K562 (cell line): Measurements from ENCODE around the gene SEMA5A. TPM values are rescaled to one million over a fixed set of nuclear protein-coding genes. Genes with fewer than 3 reads are reported as not detected.

ENCODE experiments used
- ATAC-seq: fragments of 200-7000 bp; cut with Tn5 transposase; 3 replicates; pipeline ENCODE4 v1.9.1; 2020; ENCODE audit warnings: moderate library complexity
- BruUV-seq: library from RNA; stranded (reverse); fragments of 400-500 nt; replicated peaks from 2 replicates; lab custom pipeline; 2021; lab: Mats Ljungman, UMichigan
- CTCF ChIA-PET: fragments of 300-600 bp; formaldehyde crosslinking; extraction: SDS; loops from one replicate; lab custom pipeline; 2021; ENCODE audit warnings: low intra/inter-chr PET ratio; lab: Yijun Ruan, JAX
- POLR2A ChIA-PET: fragments of 300-600, 350-650 bp; sonication (Branson Sonifier 250); formaldehyde crosslinking; extraction: SDS; loops from one replicate; lab custom pipeline; 2021; ENCODE audit warnings: antibody characterized with exemption, inconsistent platforms; lab: Yijun Ruan, JAX
- DNase-seq, 4 experiments: peaks; one replicate each; pipeline versions ENCODE4 v3.0.0 to v3.0.0-alpha.2; 2011 to 2018; ENCODE audit warnings: low spot score in 3 of 4, mixed read lengths in 3 of 4; ENCODE audit errors: extremely low read depth in 1 of 4
- FAIRE-seq: peaks from 2 replicates; lab custom pipeline; 2011; peaks lifted over from hg19 to GRCh38; lab: Jason Lieb, UNC
- H2AFZ ChIP-seq: 2 replicates; pipeline ENCODE4 v1.6.0; 2011; ENCODE audit warnings: low read depth, low read length, control low read depth, inconsistent platforms
- H3K27ac ChIP-seq: fragments of 200-600 bp; 3 replicates; pipeline ENCODE4 v1.8.0; 2011; ENCODE audit warnings: low read depth, mild to moderate bottlenecking, control low read depth, inconsistent platforms, low read length, moderate library complexity, mixed read lengths; ENCODE audit errors: extremely low read depth
- H3K27me3 ChIP-seq, 2 experiments: fragments of 300-600 bp in 1 of 2; 2 replicates in 1 of 2; 3 replicates in 1 of 2; pipeline versions ENCODE4 v1.6.0 to v1.8.0; 2011; ENCODE audit warnings: inconsistent platforms in 2 of 2, low read length in 2 of 2, mild to moderate bottlenecking in 1 of 2, mixed read lengths in 1 of 2, moderate library complexity in 1 of 2; ENCODE audit not compliant: control insufficient read depth in 2 of 2, insufficient read depth in 2 of 2
- H3K36me3 ChIP-seq: fragments of 300-600 bp; 3 replicates; pipeline ENCODE4 v1.8.0; 2011; ENCODE audit warnings: mild to moderate bottlenecking, low read length, inconsistent platforms; ENCODE audit not compliant: control insufficient read depth, insufficient read depth
- H3K4me1 ChIP-seq, 2 experiments: fragments of 200-600 bp in 1 of 2; replicated peaks in 1 of 2; 2 replicates in 1 of 2; 3 replicates in 1 of 2; pipeline versions ENCODE4 v1.5.1 to v1.8.0; 2011; ENCODE audit warnings: inconsistent platforms in 2 of 2, low read length in 2 of 2, mild to moderate bottlenecking in 1 of 2, mixed read lengths in 1 of 2, moderate library complexity in 1 of 2; ENCODE audit not compliant: control insufficient read depth in 2 of 2, insufficient read depth in 2 of 2
- H3K4me2 ChIP-seq: 2 replicates; pipeline ENCODE4 v1.6.1; 2011; ENCODE audit warnings: low read length, control low read depth, inconsistent platforms, mixed read lengths; ENCODE audit not compliant: insufficient read depth
- H3K4me3 ChIP-seq: fragments of 200-600 bp; sonication (generic), shearing (Covaris generic); 2 replicates; pipeline ENCODE4 v1.5.1; 2016; ENCODE audit warnings: control low read depth, inconsistent platforms
- H3K79me2 ChIP-seq: fragments of 200-600 bp; 3 replicates; pipeline ENCODE4 v1.8.0; 2011; ENCODE audit warnings: low read length, inconsistent platforms; ENCODE audit not compliant: control insufficient read depth, insufficient read depth
- H3K9ac ChIP-seq, 2 experiments: 2 replicates each; pipeline versions ENCODE4 v1.6.0 to v1.6.1; 2011; ENCODE audit warnings: low read depth in 2 of 2, low read length in 2 of 2, control low read depth in 1 of 2, inconsistent platforms in 1 of 2, mild to moderate bottlenecking in 1 of 2, mixed read lengths in 1 of 2; ENCODE audit not compliant: insufficient read depth in 1 of 2
- H3K9me1 ChIP-seq: one replicate; pipeline ENCODE4 v1.6.0; 2011; ENCODE audit warnings: inconsistent platforms, mild to moderate bottlenecking, low read length, moderate library complexity; ENCODE audit not compliant: control insufficient read depth, insufficient read depth
- H3K9me3 ChIP-seq: replicated peaks from 2 replicates; pipeline ENCODE4 v1.5.1; 2011; ENCODE audit warnings: low read depth, low read length, inconsistent platforms; ENCODE audit not compliant: control insufficient read depth, insufficient read depth
- H4K20me1 ChIP-seq: replicated peaks from 2 replicates; pipeline ENCODE4 v1.6.1; 2011; ENCODE audit warnings: low read length, inconsistent platforms, mixed read lengths; ENCODE audit not compliant: control insufficient read depth, insufficient read depth
- CEBPG ChIP-seq, 3 experiments: fragments of 200-800 bp in 1 of 3; sonication (Bioruptor generic) in 1 of 3; sonication (generic) in 1 of 3; formaldehyde crosslinking in 1 of 3; IDR thresholded peaks in 2 of 3; conservative IDR thresholded peaks in 1 of 3; 2 replicates each; pipeline versions ENCODE4 v1.6.1 to v1.8.0; 2016 to 2022; ENCODE audit warnings: missing compliant biosample characterization in 2 of 3, missing genetic modification characterization in 2 of 3, mild to moderate bottlenecking in 1 of 3, missing genetic modification reagents in 1 of 3
- DLX4 ChIP-seq: fragments of 250-450 bp; sonication (Bioruptor Pico); IDR thresholded peaks from 2 replicates; pipeline ENCODE4 v1.6.1; 2021; ENCODE audit warnings: mild to moderate bottlenecking
- KDM2B ChIP-seq: fragments of 250-450 bp; sonication (Bioruptor Pico); IDR thresholded peaks from 2 replicates; pipeline ENCODE4 v1.8.0; 2021; ENCODE audit warnings: mild to moderate bottlenecking, moderate library complexity
- MXI1 ChIP-seq: IDR thresholded peaks from 2 replicates; pipeline ENCODE4 v1.6.1; 2011; ENCODE audit warnings: low read depth, mild to moderate bottlenecking, improper control_type of control experiment, low read length
- NRF1 ChIP-seq, 2 experiments: fragments of 450-650 bp; IDR thresholded peaks in 1 of 2; conservative IDR thresholded peaks in 1 of 2; 2 replicates each; pipeline ENCODE4 v1.6.1; 2014; ENCODE audit warnings: mild to moderate bottlenecking in 2 of 2
- POLR3A ChIP-seq: IDR thresholded peaks from 2 replicates; pipeline ENCODE4 v1.6.1; 2011; ENCODE audit warnings: borderline replicate concordance, mild to moderate bottlenecking, moderate library complexity; ENCODE audit not compliant: insufficient read length, insufficient read depth; ENCODE audit errors: extremely low read depth
- SMARCA4 ChIP-seq: fragments of 450-650 bp; IDR thresholded peaks from 2 replicates; pipeline ENCODE4 v1.6.1; 2016
- ZBTB12 ChIP-seq: fragments of 250-450 bp; sonication (Bioruptor Pico); IDR thresholded peaks from 2 replicates; pipeline ENCODE4 v1.4.0; 2020
- ZNF3 ChIP-seq: fragments of 250-450 bp; sonication (Bioruptor Pico); IDR thresholded peaks from 2 replicates; pipeline ENCODE4 v1.5.0; 2021; ENCODE audit warnings: mild to moderate bottlenecking, moderate library complexity
- WGBS: fragments of 100-300 bp; shearing (Covaris generic); methylation state at CpG from one replicate; pipeline ENCODE4 v1.1.6; 2016; ENCODE audit warnings: low coverage, mixed read lengths; ENCODE audit not compliant: insufficient coverage; ENCODE audit errors: missing lambda C conversion rate; 5-methylcytosine and 5-hydroxymethylcytosine counted together
- in situ Hi-C: fragments of 300-500 bp; cut with MboI; formaldehyde crosslinking; loops from 4 replicates; pipeline ENCODE4 v1.15.0; 2018; ENCODE audit warnings: inconsistent platforms, mixed read lengths
- intact Hi-C: fragments of 100-400 bp; cut with micrococcal nuclease; formaldehyde crosslinking; loops from 2 replicates; pipeline ENCODE4 v1.14.2; 2022
- polyA plus RNA-seq, 8 experiments: library from polyadenylated mRNA; depleted of rRNA in 4 of 8; stranded (reverse) in 5 of 8; unstranded in 3 of 8; fragments of >200 nt; fragmentation: Nextera tagmentation in 2 of 8; fragmentation: Illumina TruSeq in 1 of 8; extraction: Ambion mirVana in 2 of 8; extraction: Trizol in 1 of 8; gene quantifications; 2 replicates each; pipeline versions ENCODE4 v1.2.1 to v1.2.3, GENCODE V29; 2011 to 2014; ENCODE audit warnings: inconsistent platforms in 1 of 8, missing spikeins in 1 of 8
- total RNA-seq, 7 experiments: library from RNA; depleted of rRNA in 6 of 7; stranded (reverse); fragments of >200 nt in 6 of 7; fragmentation: Illumina TruSeq in 2 of 7; extraction: Trizol in 2 of 7; gene quantifications; 2 replicates each; pipeline versions ENCODE4 v1.2.1 to v1.2.3, GENCODE V29; 2011 to 2021; ENCODE audit warnings: low replicate concordance in 1 of 7

SEMA5A gene
- total and polyA plus RNA-seq, 9 of the 15 experiments (the other 6 are each of a cell fraction or from before 2014, with no cell fraction given): 0.02 TPM; not detected in 8

- Histone ChIP-seq H3K4me1 (no peaks in the 10 kb centered on the region), H3K4me3 (no peak overlapping the region), H3K27ac (no peak overlapping the region), H3K9me3 (no peaks in the 10 kb centered on the region), H3K27me3 (no peaks in the 10 kb centered on the region), H3K9me1 (no peaks in the 10 kb centered on the region), H3K9ac (no peak overlapping the region), H2AFZ (no peak overlapping the region), H3K4me2 (no peak overlapping the region), H3K36me3 (no peaks in the 10 kb centered on the region), H4K20me1 (no peaks in the 10 kb centered on the region), H3K79me2 (no peaks in the 10 kb centered on the region)
- FAIRE-seq (no peak), DNase-seq (no peak), ATAC-seq (no peak)
- BruUV-seq: no TSS peak
- TF ChIP-seq KDM2B (CRISPR knock-in tag) (no peak), DLX4 (CRISPR knock-in tag) (no peak), CEBPG (CRISPR knock-in tag; IDR thresholded peaks at IDR 0.05) (no peak), CEBPG (tag; conservative IDR thresholded peaks at IDR 0.05 in 1 of 2, IDR thresholded peaks at IDR 0.05 in 1 of 2) (no peak), SMARCA4 (no peak), NRF1 (conservative IDR thresholded peaks at IDR 0.05 in 1 of 2, IDR thresholded peaks at IDR 0.05 in 1 of 2) (no peak), ZNF3 (no peak), MXI1 (no peak), POLR3A (no peak), ZBTB12 (CRISPR knock-in tag) (no peak)
- in situ Hi-C loops (no loop called here), intact Hi-C loops (no loop called here)
- POLR2A ChIA-PET: no interaction called here
- CTCF ChIA-PET: no interaction called here
- WGBS: 13% methylated on average over 1 of the region's 1 CpG
Measured at GRCh38 chr5:9502864-9503263, 43.0 kb downstream of the SEMA5A start.
